Activated T-helper 1 cell treated with anti-CD3 and anti-CD28 coated beads, Interleukin-12 subunit alpha, Interleukin-12 subunit beta, Interleukin-2, Interleukin-4 antibody, amounts not matched to agents 30 ng/mL and 10 ng/mL and 1 ng/mL, durations not matched to agents 14 hours and 24 hours and 36 hours (primary cell): ENCODE results near the gene CHCHD1. TPM values are rescaled to one million over a fixed set of nuclear protein-coding genes. Genes with fewer than 3 reads are reported as not detected.

Experiments
- DNase-seq: peaks from one replicate; pipeline ENCODE4 v3.0.0; 2021; ENCODE audit warnings: low spot score
- H3K27ac Mint-ChIP-seq: one replicate; pipeline ENCODE4 v1.8.0; 2021; ENCODE audit warnings: mild to moderate bottlenecking, mixed read lengths
- H3K27me3 Mint-ChIP-seq: one replicate; pipeline ENCODE4 v1.8.0; 2022; ENCODE audit warnings: mild to moderate bottlenecking, moderate library complexity, mixed read lengths; ENCODE audit not compliant: insufficient read depth
- H3K36me3 Mint-ChIP-seq: one replicate; pipeline ENCODE4 v1.8.0; 2021; ENCODE audit warnings: low read depth, mixed read lengths
- H3K4me1 Mint-ChIP-seq: one replicate; pipeline ENCODE4 v1.8.0; 2021; ENCODE audit warnings: low read depth, mixed read lengths
- H3K4me3 Mint-ChIP-seq: one replicate; pipeline ENCODE4 v1.8.0; 2021; ENCODE audit warnings: mild to moderate bottlenecking, moderate library complexity, mixed read lengths
- H3K9me3 Mint-ChIP-seq: one replicate; pipeline ENCODE4 v1.8.0; 2021; ENCODE audit warnings: mixed read lengths
- intact Hi-C: fragments of 100-400 bp; cut with micrococcal nuclease; formaldehyde crosslinking; loops from one replicate; pipeline ENCODE4 v1.15.1; 2024
- total RNA-seq: library from RNA; stranded (reverse); gene quantifications from 2 replicates; pipeline ENCODE4 v1.2.3, GENCODE V29; 2022

CHCHD1 gene
- total RNA-seq, 1 donor from 2014 or later: 30.9 TPM

DNA sequence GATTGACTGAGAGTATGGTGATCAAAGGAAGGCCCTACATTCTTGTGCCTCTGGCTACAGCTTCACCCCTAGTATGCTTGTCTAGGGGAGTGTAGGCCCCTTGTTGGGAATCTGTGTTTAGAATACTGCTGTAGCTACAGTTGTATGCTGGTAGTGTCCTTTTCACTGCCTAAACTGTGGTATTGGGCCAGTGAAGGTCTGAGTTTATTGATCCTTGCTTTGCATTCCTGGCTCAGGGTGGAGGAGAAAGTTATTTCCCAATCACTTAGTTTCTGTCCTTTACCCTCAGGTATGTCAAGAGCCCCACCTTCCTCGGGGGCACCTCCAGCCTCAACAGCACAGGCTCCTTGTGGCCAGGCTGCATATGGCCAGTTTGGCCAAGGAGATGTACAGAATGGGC is 31.0 kb upstream of the CHCHD1 start:
- intact Hi-C loops: no loop called here
- no peaks in the 10 kb centered on the region for H3K9me3 Mint-ChIP-seq
- no peak overlapping the region for H3K27ac Mint-ChIP-seq
- no peaks in the 10 kb centered on the region for H3K27me3 Mint-ChIP-seq
- peaks cover 45% of the 10 kb centered on the region for H3K4me1 Mint-ChIP-seq
- peaks cover 41% of the 10 kb centered on the region for H3K36me3 Mint-ChIP-seq
- no peak for DNase-seq
- H3K4me3 Mint-ChIP-seq: no peak overlapping the region

DNA sequence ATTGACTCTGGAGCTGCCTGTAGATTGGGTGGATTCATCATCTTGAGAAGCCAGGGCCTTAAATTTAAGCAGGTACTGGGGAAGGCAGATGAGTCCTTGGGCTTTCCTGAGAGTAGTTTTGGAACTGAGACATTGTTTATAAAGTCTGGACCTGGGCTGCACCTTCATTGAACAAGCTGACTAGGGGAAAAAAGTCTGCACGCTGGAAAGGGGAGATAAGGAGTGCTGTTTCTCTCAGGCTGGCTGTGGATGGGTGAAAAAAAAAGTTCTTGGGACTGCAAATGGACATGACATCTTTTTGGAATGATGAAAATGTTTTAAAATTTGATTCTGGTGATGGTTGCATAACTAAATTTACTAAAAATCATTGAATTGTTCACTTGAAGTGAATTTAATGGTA is 25.7 kb upstream of the CHCHD1 start:
- H3K27ac Mint-ChIP-seq: no peak overlapping the region
- intact Hi-C loops: no loop called here
- H3K36me3 Mint-ChIP-seq: peaks cover 43% of the 10 kb centered on the region
- no peak overlapping the region for H3K4me3 Mint-ChIP-seq
- peaks cover 42% of the 10 kb centered on the region for H3K4me1 Mint-ChIP-seq
- H3K9me3 Mint-ChIP-seq: no peaks in the 10 kb centered on the region
- H3K27me3 Mint-ChIP-seq: no peaks in the 10 kb centered on the region
- DNase-seq: no peak

DNA sequence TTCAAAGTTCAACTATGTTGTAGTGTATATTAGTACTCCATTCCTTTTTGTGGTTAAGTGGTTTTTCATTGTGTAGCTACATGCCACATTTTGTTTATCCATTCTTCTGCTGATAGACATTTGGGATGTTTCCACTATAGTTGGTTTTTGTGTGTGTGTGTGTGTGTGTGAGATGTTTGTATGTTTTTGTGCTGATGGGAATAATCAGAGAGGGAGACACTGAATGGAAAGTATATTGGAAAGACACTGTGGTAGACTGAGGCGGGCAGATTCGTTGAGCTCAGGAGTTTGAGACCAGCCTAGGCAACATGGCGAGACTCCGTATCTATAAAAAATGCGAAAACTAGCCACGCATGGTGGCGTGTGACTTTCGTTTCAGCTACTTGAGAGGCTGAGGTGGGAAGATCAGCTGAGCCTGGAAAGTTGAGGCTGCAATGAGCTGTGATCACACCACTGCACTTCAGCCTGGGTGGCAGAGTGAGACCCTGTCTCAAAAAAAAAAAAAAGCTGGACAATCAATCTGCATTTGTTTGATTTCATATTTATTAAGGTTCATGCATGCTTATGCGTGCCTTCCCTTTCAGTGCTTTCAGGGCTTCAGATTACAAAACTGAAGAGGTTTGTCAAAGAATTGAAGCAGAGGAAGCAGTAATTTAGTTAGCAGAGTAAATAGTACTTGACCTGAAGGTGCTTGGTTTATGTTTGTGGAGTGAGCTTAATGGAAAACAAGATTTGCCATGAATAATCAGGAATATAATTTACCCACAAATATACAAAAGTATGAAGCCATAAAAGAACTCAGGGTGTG is 22.9 kb upstream of the CHCHD1 start:
- Mint-ChIP-seq H3K27ac (peak overlapping the region; percentile 79), H3K4me1 (peaks cover 49% of the 10 kb centered on the region), H3K9me3 (no peaks in the 10 kb centered on the region), H3K36me3 (peaks cover 44% of the 10 kb centered on the region), H3K4me3 (peak overlapping the region; percentile 24), H3K27me3 (no peaks in the 10 kb centered on the region)
- intact Hi-C loops: loop anchor here (2.0 kb wide), 1 partner anchor 14 kb away; the partner anchor contains the start of gene SEC24C
- DNase-seq: no peak

DNA sequence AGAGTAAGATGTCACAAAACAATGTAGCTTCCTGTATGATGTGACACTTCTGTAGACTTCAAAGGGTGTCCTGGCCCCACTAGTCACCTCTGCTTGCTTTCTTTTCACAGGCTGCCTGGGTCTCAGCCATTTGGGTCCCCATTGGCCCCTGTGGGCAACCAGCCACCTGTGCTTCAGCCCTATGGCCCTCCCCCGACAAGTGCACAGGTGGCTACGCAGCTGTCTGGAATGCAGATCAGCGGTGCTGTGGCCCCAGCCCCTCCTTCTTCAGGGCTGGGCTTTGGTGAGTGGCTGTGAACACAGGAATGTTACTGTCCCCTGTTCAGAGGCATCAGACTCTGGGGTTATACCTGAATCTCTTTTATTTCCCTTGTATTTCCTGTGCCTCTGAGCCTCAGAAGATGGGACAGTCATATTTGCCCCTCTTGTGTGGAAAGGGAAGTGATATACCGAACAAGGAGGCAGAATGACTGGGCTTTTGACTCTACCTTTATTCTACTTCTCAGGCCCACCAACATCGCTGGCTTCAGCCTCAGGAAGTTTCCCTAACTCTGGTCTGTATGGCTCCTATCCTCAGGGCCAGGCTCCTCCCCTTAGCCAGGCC is 22.2 kb upstream of the CHCHD1 start:
- H3K36me3 Mint-ChIP-seq: peaks cover 45% of the 10 kb centered on the region
- intact Hi-C loops: loop anchor here (2.0 kb wide), 1 partner anchor 15 kb away; the partner anchor contains the start of gene SEC24C

DNA sequence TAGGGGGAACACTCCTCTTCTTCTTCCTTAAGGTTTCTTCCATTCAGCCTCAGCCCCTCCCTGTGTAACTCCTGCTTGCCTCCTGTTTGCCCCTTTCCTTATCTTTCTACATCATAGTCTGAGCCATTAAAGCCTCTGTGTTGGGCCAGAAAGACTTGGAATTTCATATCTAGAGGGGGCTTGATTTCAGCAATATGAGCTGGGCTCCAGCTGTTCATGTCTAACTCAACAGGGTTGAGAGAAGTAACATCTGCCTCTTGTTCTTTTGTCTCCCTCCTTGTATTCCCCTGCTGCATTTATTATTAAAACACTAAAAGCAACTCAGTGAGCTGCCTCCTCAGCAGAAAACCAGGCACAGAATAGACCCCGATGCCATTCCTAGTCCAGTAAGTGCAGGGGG is 20.1 kb upstream of the CHCHD1 start:
- Mint-ChIP-seq H3K4me1 (peaks cover 63% of the 10 kb centered on the region), H3K9me3 (no peaks in the 10 kb centered on the region), H3K4me3 (no peak overlapping the region), H3K27me3 (no peaks in the 10 kb centered on the region), H3K36me3 (peaks cover 62% of the 10 kb centered on the region), H3K27ac (peak overlapping the region; percentile 20)
- DNase-seq: no peak
- intact Hi-C loops: no loop called here

More for the DNA sequence above, 22.2 kb upstream of the CHCHD1 start:
- Mint-ChIP-seq H3K4me1 (peaks cover 49% of the 10 kb centered on the region), H3K27me3 (no peaks in the 10 kb centered on the region), H3K27ac (peak overlapping the region; percentile 79), H3K4me3 (peak overlapping the region; percentile 6), H3K9me3 (no peaks in the 10 kb centered on the region)
- DNase-seq: peak; percentile 28

DNA sequence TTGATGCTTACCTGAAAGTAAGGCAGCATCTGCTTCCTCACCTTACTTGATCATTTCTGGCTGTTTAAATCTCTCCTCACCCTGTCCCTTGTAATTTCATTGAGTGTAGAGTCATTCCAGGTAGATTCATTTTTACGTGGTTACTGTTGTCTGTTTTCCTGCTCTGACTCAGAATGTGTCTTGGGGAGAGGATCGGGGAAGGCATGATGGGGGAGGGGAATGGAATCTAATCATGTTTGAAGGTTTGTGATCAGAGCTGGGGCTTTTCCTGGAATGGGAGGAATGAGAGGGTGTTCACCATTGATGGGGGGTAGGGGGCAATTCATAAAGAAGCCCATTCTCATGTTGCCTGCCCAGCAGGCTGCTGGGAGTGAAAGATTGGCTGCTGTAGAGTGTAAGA is 18.9 kb upstream of the CHCHD1 start:
- Mint-ChIP-seq H3K4me1 (peaks cover 61% of the 10 kb centered on the region), H3K27ac (peak overlapping the region; percentile 85), H3K27me3 (no peaks in the 10 kb centered on the region), H3K4me3 (peak overlapping the region; percentile 3), H3K36me3 (peaks cover 67% of the 10 kb centered on the region), H3K9me3 (no peaks in the 10 kb centered on the region)
- intact Hi-C loops: loop anchor here (1.0 kb wide), 1 partner anchor 33 kb away; no protein-coding TSS in a partner anchor
- DNase-seq: no peak

DNA sequence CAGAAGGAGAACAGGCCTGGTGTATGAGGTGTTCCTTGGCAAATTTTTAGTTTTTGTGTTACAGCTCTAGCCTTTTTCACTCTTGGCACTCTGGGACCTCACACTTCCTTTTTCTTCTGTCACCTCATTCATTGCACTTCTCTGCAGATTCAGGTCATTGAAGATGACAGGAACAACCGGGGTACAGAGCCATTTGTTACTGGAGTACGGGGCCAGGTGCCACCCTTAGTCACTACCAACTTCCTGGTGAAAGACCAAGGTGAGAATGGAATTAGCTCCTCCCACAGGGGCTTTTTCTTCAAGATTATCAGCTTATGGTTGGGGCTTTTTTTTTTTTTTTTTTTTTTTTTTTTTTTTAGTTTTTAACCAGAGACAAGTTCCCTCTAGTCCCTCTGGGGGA is 18.5 kb upstream of the CHCHD1 start:
- no peaks in the 10 kb centered on the region for H3K27me3 Mint-ChIP-seq
- intact Hi-C loops: loop anchor here (1.0 kb wide), 1 partner anchor 33 kb away; no protein-coding TSS in a partner anchor
- H3K36me3 Mint-ChIP-seq: peaks cover 67% of the 10 kb centered on the region
- H3K4me1 Mint-ChIP-seq: peaks cover 57% of the 10 kb centered on the region
- no peak overlapping the region for H3K4me3 Mint-ChIP-seq
- no peak for DNase-seq
- no peaks in the 10 kb centered on the region for H3K9me3 Mint-ChIP-seq
- peak overlapping the region; percentile 85 for H3K27ac Mint-ChIP-seq

DNA sequence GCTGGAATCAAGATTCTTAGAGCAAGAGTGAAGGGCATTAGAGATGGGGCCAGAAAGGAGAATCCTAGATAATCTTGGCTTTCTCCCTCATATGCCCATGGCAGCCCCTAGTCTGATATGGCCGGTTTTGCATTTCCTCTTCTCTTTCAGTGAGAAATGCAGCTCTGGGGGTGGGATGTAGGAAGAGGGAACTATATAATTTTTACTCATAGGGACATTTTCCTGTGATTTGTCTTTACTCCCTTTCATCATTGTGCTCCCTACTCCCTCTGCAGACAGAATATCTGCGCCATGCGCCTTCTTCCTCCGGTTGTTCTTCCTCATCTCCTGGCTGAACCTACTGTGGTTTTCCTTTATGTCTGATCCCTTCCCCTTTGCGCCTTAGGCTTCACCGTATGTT is 16.8 kb upstream of the CHCHD1 start:
- DNase-seq: no peak
- H3K4me1 Mint-ChIP-seq: peaks cover 55% of the 10 kb centered on the region
- intact Hi-C loops: no loop called here
- H3K27me3 Mint-ChIP-seq: no peaks in the 10 kb centered on the region
- H3K4me3 Mint-ChIP-seq: no peak overlapping the region
- H3K9me3 Mint-ChIP-seq: no peaks in the 10 kb centered on the region
- H3K36me3 Mint-ChIP-seq: peaks cover 67% of the 10 kb centered on the region
- peak overlapping the region; percentile 78 for H3K27ac Mint-ChIP-seq

DNA sequence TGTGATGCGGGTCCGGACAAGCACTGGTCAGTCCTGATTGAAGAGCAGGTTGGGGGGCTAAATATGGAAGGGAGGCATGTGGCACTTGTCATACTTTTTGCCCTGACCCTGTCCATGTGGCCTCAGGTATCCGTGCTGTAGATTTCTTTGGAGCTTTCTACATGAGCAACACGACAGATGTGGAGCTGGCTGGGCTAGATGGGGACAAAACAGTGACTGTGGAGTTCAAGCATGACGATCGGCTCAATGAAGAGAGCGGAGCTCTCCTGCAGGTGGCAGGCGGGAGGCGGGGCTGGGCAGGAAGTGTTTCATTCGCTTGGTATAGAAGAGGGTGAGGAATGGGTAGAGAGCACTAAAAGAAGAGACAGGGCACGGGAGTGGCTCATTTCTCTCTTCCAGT is 13.0 kb upstream of the CHCHD1 start:
- H3K27ac Mint-ChIP-seq: peak overlapping the region; percentile 65
- H3K36me3 Mint-ChIP-seq: peaks cover 67% of the 10 kb centered on the region
- intact Hi-C loops: no loop called here
- no peak overlapping the region for H3K4me3 Mint-ChIP-seq
- peak; percentile 51 for DNase-seq
- H3K9me3 Mint-ChIP-seq: no peaks in the 10 kb centered on the region
- H3K4me1 Mint-ChIP-seq: peaks cover 54% of the 10 kb centered on the region
- H3K27me3 Mint-ChIP-seq: no peaks in the 10 kb centered on the region

DNA sequence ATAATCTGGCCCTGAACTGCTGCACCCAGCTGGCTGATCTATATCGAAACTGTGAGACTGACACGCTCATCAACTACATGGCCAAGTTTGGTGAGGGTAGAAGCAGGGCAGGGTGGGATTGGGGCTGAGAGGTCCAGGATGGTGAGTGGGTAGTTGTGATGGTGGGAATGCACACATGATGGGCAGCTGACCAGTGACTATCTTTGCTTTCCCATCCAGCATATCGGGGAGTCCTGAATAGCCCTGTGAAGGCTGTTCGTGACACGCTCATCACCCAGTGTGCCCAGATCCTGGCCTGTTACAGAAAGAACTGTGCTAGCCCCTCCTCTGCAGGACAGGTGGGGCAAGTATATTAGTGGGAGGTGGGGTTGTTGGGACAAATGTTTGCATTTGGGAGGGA is 12.5 kb upstream of the CHCHD1 start:
- H3K27ac Mint-ChIP-seq: no peak overlapping the region
- H3K4me3 Mint-ChIP-seq: no peak overlapping the region
- H3K9me3 Mint-ChIP-seq: no peaks in the 10 kb centered on the region
- H3K36me3 Mint-ChIP-seq: peaks cover 70% of the 10 kb centered on the region
- H3K27me3 Mint-ChIP-seq: no peaks in the 10 kb centered on the region
- DNase-seq: no peak
- intact Hi-C loops: no loop called here
- H3K4me1 Mint-ChIP-seq: peaks cover 58% of the 10 kb centered on the region

DNA sequence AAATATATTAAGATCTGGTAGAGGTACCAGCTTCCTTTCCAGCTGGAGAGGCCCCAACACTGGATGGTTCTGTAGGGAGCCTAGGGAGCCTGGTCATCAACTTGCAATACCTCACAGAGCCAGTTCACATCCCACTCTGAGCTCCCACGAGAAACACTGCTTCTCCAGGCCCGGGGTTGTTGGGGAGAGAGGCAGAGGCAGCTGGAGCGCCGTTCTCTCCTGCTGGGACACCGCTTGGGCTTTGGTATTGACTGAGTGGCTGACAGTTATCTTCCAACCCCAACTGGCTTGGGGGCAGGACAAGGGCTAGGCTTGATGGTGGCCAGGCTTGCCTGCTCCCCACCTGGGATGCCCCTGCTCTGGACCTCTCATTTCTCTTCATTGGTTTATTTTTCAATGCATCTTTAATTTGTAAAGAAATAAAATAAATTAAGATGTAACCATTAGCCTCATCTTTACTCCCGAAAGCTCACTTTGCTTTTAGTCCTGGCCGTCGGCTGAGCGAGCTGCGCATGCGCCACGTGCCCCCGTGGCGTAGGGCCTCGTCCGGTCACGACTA is 10.0 kb upstream of the CHCHD1 start:
- intact Hi-C loops: loop anchor here (1.0 to 5.0 kb wide), 11 partner anchors 10 to 816 kb away; partner anchors contain the start of genes NDST2, SEC24C and ZSWIM8
- H3K4me3 Mint-ChIP-seq: peak overlapping the region; percentile 94
- H3K27me3 Mint-ChIP-seq: no peaks in the 10 kb centered on the region
- H3K4me1 Mint-ChIP-seq: peaks cover 63% of the 10 kb centered on the region
- peaks cover 60% of the 10 kb centered on the region for H3K36me3 Mint-ChIP-seq
- peak overlapping the region; percentile 91 for H3K27ac Mint-ChIP-seq
- DNase-seq: peak; percentile 78
- no peaks in the 10 kb centered on the region for H3K9me3 Mint-ChIP-seq

DNA sequence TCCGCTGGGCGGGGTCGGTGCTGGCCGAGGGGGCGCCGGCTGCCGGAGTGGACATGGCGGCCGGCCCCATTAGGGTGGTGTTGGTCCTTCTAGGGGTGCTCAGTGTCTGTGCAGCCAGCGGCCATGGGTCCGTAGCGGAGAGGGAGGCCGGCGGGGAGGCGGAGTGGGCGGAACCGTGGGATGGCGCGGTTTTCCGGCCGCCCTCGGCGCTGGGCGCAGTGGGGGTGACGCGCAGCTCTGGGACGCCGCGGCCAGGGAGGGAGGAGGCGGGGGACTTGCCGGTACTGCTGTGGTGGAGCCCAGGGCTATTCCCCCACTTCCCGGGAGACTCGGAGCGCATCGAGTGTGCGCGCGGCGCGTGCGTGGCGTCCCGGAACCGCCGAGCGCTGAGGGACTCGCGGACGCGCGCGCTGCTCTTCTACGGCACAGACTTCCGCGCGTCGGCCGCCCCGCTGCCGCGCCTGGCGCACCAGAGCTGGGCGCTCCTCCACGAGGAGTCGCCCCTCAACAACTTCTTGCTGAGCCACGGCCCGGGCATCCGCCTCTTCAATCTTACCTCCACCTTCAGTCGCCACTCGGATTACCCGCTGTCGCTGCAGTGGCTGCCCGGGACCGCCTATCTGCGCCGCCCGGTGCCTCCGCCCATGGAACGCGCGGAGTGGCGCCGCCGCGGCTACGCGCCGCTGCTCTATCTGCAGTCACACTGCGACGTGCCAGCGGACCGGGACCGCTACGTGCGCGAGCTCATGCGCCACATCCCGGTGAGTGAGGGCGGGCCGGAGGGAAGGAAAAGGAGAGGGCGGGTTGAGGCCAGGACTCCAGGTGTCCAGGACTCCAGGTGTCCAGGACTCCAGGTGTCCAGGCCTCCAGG is 9.3 kb upstream of the CHCHD1 start:
- H3K36me3 Mint-ChIP-seq: peaks cover 64% of the 10 kb centered on the region
- peaks cover 67% of the 10 kb centered on the region for H3K4me1 Mint-ChIP-seq
- H3K9me3 Mint-ChIP-seq: no peaks in the 10 kb centered on the region
- H3K4me3 Mint-ChIP-seq: peak overlapping the region; percentile 94
- peak overlapping the region; percentile 91 for H3K27ac Mint-ChIP-seq
- intact Hi-C loops: loop anchor here (1.0 to 5.0 kb wide), 11 partner anchors 9 to 815 kb away; partner anchors contain the start of genes NDST2, SEC24C and ZSWIM8
- H3K27me3 Mint-ChIP-seq: no peaks in the 10 kb centered on the region
- DNase-seq: peak; percentile 85
